NB4 (cell line): ENCODE results near the gene RP9.

Source experiments
- CTCF ChIP-seq: IDR thresholded peaks from one replicate; pipeline ENCODE4 v1.5.1; 2012; ENCODE audit warnings: low read depth, low read length
- MAX ChIP-seq: IDR thresholded peaks from 2 replicates; pipeline ENCODE4 v1.6.1; 2011; ENCODE audit warnings: low read depth, low read length
- POLR2A ChIP-seq: IDR thresholded peaks from 2 replicates; pipeline ENCODE4 v1.6.1; 2011; ENCODE audit warnings: mild to moderate bottlenecking; ENCODE audit not compliant: insufficient read length; ENCODE audit errors: extremely low read depth

- no peak for TF ChIP-seq CTCF
- no peak for TF ChIP-seq POLR2A
- no peak for TF ChIP-seq MAX
Measured at GRCh38 chr7:33130184-33130583, 21.0 kb upstream of the RP9 start.
